Measurements from ENCODE around the gene FGF3. TPM values are rescaled to one million over a fixed set of nuclear protein-coding genes. Genes with fewer than 3 reads are reported as not detected.

Gene FGF3
- total RNA-seq, 1 donor from 2014 or later, result not detected

- Mint-ChIP-seq H3K4me1 (no peaks in the 10 kb centered on the region), H3K36me3 (no peaks in the 10 kb centered on the region), H3K4me3 (no peak overlapping the region), H3K9me3 (no peaks in the 10 kb centered on the region), H3K27me3 (ENCODE audit: low read depth) (peaks cover 23% of the 10 kb centered on the region), H3K27ac (no peak overlapping the region)
- DNase-seq (ENCODE audit: low spot score in 2 of 2, unreplicated experiment in 2 of 2), result no peak
- no peak for TF ChIP-seq CTCF (IDR thresholded peaks at IDR 0.05; ENCODE audit: unreplicated experiment)
Measured at GRCh38 chr11:69842746-69843528, 23.7 kb upstream of the FGF3 start.

- no peak overlapping the region for H3K4me3 Mint-ChIP-seq
- peak in 1 of 2 experiments; percentile 21 for DNase-seq (ENCODE audit: low spot score in 2 of 2, unreplicated experiment in 2 of 2)
- H3K36me3 Mint-ChIP-seq, result no peaks in the 10 kb centered on the region
- H3K27me3 Mint-ChIP-seq (ENCODE audit: low read depth), result peaks cover 17% of the 10 kb centered on the region
- H3K4me1 Mint-ChIP-seq, result no peaks in the 10 kb centered on the region
- no peak overlapping the region for H3K27ac Mint-ChIP-seq
- TF ChIP-seq CTCF (IDR thresholded peaks at IDR 0.05; ENCODE audit: unreplicated experiment), result no peak
- H3K9me3 Mint-ChIP-seq, result no peaks in the 10 kb centered on the region
Measured at GRCh38 chr11:69841859-69842698, 22.9 kb upstream of the FGF3 start.

GRCh38 chr11:69841170-69841858 lies 22.1 kb upstream of the FGF3 start:
- H3K36me3 Mint-ChIP-seq, result no peaks in the 10 kb centered on the region
- no peaks in the 10 kb centered on the region for H3K4me1 Mint-ChIP-seq
- H3K27ac Mint-ChIP-seq, result no peak overlapping the region
- H3K9me3 Mint-ChIP-seq, result no peaks in the 10 kb centered on the region
- no peak for TF ChIP-seq CTCF (IDR thresholded peaks at IDR 0.05; ENCODE audit: unreplicated experiment)
- no peak overlapping the region for H3K4me3 Mint-ChIP-seq
- no peak for DNase-seq (ENCODE audit: low spot score in 2 of 2, unreplicated experiment in 2 of 2)
- H3K27me3 Mint-ChIP-seq (ENCODE audit: low read depth), result peaks cover 16% of the 10 kb centered on the region

GRCh38 chr11:69840371-69841169 lies 21.4 kb upstream of the FGF3 start:
- Mint-ChIP-seq H3K4me1 (no peaks in the 10 kb centered on the region), H3K9me3 (no peaks in the 10 kb centered on the region), H3K36me3 (no peaks in the 10 kb centered on the region), H3K27me3 (ENCODE audit: low read depth) (peaks cover 16% of the 10 kb centered on the region), H3K4me3 (no peak overlapping the region), H3K27ac (no peak overlapping the region)
- no peak for DNase-seq (ENCODE audit: low spot score in 2 of 2, unreplicated experiment in 2 of 2)
- no peak for TF ChIP-seq CTCF (IDR thresholded peaks at IDR 0.05; ENCODE audit: unreplicated experiment)

- DNase-seq (ENCODE audit: low spot score in 2 of 2, unreplicated experiment in 2 of 2), result no peak
- peaks cover 16% of the 10 kb centered on the region for H3K27me3 Mint-ChIP-seq (ENCODE audit: low read depth)
- H3K27ac Mint-ChIP-seq, result no peak overlapping the region
- H3K4me1 Mint-ChIP-seq, result no peaks in the 10 kb centered on the region
- no peak overlapping the region for H3K4me3 Mint-ChIP-seq
- no peak for TF ChIP-seq CTCF (IDR thresholded peaks at IDR 0.05; ENCODE audit: unreplicated experiment)
- H3K9me3 Mint-ChIP-seq, result no peaks in the 10 kb centered on the region
- H3K36me3 Mint-ChIP-seq, result no peaks in the 10 kb centered on the region
Measured at GRCh38 chr11:69839516-69839915, 20.3 kb upstream of the FGF3 start.
